Measurements from ENCODE around the gene NT5C2.
A peak's percentile ranks its signal among the peaks of the same experiment; 100 is the strongest.
"Not testable (repeated sequence)": the region's sequence is repeated elsewhere in the genome, so short reads cannot be mapped to it uniquely, and the experiment has no call there.

The NT5C2 gene

DNA sequence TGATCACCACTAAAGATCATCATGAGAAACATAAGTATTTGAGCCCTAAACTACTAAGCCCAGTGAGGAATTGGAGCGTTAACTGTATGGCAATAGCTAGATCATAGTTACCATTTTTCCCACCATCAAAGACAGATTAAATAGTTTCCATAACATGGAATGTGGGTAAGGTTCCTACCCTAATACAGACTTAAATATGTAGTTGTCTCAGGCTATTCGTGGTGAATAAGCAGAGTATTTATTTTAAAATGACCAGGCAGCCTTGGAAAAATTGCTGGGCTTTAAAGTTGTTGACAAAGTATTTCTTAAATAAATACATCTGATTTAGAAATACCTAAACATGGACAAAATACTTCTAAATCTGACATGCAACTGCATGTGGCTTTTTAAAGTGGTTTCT is 106.8 kb downstream of the NT5C2 start:
- no peak for DNase-seq (ENCODE audit: low spot score)

DNA sequence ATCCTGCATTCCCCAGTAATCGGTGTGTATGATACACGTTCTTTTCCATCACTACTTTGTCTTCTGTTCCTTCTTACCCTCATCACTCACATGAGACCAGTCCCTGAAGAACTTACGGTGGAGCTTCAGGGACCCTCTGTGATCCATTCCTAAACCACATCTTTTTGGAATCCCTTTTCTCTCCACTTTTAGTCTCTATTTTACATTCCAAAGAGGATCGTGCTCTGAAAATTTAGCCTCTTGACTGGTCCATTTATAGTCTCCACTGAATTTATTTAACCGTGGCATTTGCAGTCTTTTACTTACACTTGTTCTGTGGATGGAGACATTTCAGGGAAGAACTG is 109.1 kb downstream of the NT5C2 start:
- DNase-seq (ENCODE audit: low spot score), result no peak

DNA sequence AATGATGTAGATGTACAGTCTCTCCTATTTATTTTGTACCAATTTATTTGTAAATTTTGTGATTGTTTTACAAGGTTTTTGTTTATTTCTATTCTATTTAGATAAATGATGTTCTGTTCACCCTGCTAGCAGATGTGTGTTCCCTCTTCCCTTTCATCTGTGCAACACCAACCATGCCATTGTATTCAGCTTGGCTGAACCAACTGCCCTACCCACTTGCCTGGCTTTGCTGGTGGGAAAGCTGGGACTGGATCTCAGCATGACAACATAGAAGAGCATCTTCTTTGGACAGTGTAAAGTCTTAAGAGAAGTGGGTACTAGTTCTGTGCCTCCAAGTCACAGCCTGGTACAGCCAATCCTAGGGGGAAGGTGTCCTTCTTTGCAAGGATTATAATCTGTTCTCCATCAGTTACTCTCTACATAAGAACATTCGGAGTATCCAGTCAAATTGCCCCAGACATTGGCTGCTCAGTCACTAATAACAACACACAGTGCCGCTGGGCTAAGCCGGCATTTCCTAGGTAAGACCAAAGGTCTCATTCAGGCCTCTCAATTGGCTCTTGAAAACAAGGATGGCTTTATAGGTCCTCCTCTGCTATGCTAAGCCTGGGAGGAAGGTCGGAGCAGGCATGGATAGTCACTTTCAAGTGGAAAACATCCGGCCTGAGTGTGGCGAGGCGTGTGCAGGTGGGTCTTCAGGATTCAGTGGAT is 109.7 kb downstream of the NT5C2 start:
- DNase-seq (ENCODE audit: low spot score), result no peak

DNA sequence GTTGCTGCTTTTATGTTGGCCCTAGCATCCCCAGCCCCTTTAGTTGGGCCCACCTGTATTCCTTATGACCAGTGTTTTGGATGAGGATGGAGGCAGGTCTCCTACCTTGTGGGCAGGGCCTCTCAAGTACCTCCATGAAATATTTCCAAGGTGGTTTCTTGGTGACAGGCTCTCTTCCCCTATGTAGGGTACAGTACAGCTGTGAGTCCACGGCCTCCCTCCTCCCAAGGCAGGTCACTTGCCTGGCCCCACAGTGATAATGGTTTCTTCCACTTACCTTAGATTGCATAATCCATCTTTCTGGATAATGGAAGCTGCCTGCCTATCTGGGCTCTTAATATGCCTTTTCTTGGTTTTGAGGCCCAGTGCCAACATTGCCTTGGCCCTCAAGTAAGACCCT is 110.4 kb downstream of the NT5C2 start:
- DNase-seq (ENCODE audit: low spot score), result no peak

DNA sequence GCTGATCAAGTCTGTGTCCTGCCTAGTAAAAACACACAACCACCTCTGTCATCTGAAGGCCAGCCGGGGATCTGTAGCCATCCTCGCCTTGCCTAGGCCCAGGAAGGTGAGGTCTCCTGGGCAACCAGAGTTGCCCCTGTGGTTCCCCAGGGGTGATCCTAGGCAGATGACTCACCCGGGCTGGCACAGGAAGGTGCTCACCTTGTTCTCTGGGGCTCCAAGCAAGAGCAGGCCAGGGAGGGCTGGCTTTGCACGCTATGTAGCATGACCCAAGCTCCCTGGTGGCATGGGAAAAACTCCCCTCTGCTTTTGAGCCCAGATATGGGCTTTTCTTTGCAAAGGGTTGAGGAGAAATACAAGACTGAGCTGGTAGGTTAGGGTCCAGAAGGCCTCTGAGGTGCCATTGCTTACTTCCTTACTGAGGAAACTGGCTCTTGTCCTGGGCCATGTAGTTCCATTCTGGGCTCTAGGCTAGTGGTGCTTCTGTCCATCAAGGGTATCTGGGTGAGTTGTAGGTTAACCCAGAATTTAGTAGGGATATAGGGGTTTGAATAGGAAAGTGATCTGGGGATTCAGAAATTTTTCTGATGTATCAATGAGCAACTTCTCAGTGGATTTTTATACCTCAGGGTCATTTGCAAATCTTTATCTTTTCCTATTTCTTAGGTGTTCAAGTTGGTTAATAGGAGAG is 112.0 kb downstream of the NT5C2 start:
- no peak for DNase-seq (ENCODE audit: low spot score)

DNA sequence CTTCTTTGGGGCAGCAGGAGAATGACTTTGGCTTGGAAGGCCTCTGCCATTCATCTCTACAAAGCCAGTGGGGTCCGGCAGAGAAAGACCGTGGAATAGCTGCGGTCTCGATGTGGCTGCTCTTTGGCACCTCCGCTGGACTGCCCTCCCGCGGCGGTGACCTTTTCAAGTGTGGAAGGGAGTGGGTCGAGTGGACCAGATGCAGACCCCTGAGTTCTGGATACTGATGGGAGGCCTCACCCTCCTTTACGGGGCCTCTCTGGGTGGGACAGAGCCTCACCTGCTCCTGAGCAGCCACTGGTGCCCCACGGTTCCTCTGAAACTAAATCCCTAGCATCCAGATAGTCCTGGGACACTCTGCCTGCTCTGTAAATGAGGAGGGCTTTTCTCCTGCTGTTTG is 113.1 kb downstream of the NT5C2 start:
- no peak for DNase-seq (ENCODE audit: low spot score)

DNA sequence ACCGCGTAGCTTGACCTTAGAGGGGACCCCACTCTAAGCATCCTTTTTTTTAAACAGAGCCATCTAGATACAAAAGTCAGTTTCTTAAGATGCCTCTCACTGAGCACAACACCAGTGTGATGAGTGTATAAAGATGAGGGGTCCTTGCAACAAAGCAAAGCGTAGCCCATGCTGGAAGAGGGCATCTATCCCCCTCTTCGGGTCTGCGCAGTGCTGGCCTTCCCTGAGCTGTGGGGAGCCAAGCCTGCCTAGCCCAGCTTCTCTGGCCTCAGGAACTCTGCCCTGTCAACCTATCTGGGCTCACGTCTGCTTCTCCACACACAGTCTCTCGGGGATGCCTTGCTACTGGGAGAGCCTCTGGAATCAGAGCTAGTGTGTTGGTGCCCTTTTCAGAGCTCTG is 114.0 kb downstream of the NT5C2 start:
- no peak for DNase-seq (ENCODE audit: low spot score)

DNA sequence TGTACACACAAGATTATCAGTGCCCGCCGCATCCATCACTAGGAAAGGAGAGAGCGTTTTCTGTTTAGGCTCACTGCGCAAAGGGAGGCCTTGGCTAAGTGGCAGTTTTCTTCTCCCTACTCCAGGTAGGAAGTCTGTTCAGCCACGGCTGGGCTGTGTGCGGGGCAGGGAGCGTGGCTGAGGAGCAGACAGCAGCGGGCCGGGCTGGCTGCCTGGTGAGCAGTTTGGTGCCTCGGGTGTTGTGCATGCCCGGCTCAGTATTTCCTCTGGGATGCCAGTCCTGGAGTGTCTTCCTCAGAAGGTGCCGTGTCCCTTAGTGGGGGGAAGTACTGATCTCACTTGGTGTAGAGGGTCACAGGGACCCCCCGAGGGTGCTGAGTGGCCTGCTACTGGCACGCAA is 114.4 kb downstream of the NT5C2 start:
- DNase-seq (ENCODE audit: low spot score), result no peak

DNA sequence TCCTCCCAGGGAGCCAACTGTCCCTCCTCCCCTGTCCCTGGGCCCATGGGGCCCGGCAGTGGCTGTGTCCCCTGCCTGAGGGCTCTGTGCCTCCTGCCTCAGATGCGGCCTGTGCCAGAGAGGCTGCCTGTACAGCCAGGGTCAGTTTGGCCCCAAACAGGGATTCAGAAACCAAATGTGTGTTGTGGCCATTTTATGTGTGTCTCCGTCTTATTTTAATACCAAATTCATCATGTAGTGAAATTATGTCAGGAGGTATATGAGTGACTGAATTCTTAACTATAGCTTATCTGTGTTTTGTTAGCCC is 114.8 kb downstream of the NT5C2 start:
- no peak for DNase-seq (ENCODE audit: low spot score)

DNA sequence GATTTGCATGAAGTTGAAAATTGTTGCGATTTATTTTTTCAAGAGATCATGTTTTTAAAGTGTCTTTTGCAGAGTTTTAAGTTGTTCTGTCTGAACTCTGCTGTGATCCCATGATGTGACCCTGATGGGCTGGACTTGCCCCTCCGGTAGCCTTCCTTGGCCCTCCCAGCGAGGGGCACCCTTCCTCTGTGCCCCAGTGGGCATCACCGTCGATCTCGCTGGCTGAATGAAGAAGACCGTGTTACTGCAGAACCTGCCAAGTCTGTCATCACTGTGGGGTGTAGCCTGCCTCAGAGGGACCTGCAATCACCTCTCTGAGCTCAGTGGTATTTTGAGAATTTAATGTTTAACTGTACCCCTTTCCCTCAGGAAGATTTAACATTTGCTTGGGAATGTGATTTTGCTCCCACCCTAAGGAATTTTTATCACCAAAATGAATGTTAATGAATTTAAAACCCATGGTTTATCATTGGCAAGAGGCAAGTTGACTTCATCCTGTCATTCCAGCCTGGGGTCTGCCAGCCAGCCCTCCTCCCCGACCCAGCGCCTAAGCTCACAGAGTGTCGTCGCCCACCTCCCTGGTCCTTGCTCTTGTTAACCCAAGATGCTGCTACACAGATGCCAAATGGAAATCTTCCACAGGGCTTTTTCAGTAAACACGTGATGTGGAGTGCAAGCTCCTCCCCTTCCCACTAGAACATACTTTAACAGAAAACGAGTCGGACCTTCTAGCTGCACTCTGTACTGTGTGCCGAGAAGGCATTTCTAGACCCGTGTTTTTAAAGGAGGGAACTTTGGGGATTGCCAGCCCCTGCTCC is 115.4 kb downstream of the NT5C2 start:
- DNase-seq (ENCODE audit: low spot score), result no peak

DNA sequence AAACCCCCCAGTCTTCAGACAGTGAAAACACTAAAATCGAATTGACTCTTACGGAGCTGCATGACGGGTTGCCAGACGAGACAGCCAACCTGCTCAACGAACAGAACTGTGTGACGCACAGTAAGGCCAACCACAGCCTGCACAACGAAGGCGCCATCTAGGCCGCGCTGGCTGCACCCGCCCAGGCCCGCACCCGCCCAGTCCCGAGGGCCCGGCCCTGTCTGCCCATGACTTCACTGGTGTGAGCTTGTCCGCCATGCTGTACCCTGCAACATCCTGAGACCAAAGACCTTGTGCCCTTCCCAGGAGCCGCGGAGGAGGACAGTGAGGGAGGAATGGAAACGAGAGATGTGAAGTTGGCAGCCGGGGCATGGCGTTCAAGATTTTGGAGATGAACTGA is 116.1 kb downstream of the NT5C2 start:
- DNase-seq (ENCODE audit: low spot score), result no peak

DNA sequence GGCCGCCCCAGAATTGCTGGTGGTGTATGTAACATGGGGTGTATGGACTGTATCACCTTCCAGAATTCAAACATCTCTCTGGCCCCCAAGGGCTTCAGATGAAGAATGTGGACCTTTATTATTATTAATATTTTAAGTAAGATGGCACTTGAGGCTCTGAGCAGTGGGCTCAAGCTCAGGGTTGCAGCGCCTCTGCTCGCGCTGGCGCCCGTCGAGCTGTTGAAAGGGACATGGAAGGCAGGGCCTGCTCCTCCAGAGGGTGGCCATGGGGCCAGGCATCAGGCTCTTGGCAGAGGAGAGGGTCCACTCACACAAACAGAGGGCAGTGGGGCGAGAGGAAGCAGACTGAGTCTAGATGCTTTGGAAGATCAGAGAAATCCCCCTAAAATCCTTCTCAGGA is 120.2 kb downstream of the NT5C2 start:
- DNase-seq (ENCODE audit: low spot score), result no peak

DNA sequence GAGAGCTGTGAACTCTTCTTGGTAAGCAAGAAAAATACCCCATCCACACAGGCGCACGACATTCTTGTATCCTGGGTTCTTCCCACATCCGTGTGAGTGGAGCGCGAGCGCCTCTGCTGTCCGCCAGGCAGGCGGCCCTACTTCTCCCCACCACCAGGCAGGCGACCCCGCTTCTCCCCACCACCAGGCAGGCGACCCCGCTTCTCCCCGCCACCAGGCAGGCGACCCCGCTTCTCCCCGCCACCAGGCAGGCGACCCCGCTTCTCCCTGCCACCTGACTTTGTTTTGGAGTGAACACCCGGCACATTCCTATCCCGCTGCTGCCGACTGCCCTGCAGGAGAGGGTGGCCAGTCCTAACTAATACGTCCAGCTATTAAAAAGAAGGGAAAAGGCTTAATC is 120.8 kb downstream of the NT5C2 start:
- DNase-seq (ENCODE audit: low spot score), result no peak

DNA sequence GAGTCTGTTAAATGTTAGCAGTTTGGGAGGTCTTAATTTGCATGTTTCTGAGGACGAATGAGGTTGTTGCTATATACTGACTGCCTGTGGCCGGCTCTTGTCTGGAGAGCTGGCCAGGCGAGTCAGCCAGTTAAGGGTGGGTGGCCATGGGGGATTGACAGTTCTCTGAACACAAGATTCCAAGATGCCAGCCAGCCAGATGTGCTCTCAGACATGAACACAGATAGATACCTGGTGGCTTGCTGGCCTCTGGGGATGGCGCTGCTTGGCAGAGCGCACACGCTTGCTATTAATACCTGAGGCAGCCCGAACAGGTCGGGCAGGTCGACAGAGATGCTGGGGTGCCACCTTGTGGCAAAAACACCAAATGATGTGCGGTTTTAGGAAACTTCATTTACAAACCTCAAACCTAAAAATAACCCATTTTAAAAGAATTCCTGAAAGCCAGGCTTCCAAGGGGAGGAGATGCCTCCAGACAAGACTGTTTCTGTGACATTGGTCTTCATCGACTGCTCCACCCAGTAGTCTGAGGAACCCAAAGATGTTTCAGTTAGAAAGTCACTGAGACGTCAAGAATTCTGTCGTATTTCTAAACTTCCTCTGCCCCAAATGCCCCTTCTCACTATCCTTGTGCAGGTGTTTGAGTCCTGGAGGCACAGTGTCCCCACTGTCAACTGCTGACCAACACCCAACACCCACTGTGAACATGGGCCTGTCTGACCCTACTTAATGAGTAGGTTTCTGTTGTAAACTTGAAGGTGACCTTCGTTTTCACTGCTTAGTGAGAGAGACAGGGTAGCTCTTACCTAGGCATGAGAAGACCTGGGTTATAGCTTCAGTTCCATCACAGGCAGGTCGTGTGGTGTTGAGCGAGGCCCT is 123.4 kb downstream of the NT5C2 start:
- peak; percentile 77 for DNase-seq (ENCODE audit: low spot score)

DNA sequence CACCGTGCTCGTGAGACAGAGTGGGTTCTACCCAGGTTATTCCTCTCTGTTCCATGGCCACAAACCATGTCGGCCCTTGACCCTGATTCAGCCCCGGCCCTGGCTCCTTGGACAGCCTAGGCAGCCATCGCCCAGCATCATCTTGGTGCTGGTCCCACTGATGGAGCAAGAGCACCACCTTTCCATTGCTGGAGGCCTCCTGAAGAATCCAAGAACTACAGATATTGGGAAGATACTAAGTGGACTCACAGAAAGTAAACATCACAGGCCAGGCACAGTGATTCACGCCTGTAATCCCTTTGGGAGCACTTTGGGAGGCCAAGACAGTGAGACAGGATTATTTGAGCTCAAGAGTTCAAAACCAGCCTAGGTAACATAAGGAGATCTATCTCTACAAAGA is 125.1 kb downstream of the NT5C2 start:
- DNase-seq (ENCODE audit: low spot score), result no peak

DNA sequence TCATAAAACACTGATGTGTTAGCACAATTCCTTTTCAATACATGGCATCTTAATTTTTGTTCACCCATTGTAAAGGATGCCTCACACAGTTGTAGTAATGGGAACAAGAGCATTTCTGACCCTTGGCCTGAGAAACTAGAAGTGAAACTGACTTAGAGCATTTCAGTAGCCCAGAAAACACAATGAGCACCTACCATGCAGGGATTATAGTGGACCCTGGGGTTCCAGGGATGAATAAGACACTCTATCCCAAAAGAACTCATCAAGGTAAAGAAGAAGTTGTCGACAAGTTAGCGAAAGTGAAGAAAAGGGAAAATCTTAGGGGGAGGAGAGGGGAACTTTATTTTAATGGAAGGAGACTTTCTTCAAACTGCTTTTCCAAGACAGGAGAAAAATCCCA is 125.6 kb downstream of the NT5C2 start:
- no peak for DNase-seq (ENCODE audit: low spot score)

DNA sequence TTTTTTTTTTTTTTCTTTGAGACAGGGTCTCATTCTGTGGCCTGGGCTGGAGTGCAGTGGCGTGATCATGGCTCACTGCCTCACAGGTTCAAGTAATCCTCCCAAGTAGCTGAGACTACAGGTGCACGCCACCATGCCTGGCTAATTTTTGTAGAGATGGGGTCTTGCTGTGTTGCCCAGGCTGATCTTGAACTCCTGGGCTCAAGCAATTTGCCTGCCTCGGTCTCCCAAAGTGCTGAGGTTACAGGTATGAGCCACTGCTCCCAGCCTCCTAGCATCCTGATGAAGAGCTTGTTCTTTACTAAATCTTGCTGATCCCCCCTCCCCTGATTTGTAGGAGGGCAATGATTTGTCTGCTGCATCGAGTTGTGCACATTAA is 126.0 kb downstream of the NT5C2 start:
- DNase-seq (ENCODE audit: low spot score), result not testable (repeated sequence)

DNA sequence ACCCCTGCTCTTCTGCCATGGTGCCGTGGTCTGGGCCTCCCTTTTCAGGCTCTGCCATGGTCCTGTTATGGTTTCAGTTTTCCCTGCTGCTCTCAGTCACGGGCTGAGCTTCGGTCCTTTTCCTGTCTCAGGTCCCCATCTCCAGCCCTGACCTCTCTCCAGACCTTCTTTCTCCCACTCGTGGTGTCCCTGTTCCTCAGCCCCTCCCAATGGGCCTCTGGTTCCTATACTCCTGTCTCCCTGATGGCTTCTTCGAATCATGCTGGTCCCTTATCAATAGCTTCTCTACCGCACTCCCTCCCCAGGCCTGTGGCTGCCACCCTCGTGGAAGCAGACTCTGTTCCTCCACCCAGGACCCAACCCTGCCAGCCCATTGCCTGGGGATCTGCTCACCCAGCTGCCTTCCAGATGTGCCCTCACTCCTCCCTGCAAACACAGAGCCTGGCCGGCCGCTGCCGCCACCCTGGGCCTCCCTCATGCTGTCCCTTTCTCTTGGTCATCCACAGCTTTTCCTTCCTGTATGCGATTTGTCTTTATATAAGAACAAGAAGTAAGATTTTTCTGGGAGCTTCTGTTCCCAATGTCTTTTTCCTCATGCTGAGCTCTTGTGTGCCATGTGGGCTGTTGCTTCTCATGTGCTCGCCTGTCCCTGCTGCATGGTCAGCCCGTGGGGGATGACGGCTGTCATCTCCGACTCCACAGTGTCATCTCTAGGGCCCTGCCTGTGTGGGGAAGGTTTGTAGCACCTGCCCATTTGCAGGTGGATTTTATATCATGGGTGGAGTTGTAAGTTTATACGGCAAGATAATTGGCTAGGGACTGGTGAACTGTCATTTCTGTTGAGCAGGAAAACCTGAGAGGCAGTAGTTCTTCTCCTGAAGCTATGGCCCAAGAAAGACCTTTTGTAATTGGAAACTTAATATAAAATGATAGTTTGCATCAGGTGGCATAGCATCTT is 126.7 kb downstream of the NT5C2 start:
- DNase-seq (ENCODE audit: low spot score), result no peak

DNA sequence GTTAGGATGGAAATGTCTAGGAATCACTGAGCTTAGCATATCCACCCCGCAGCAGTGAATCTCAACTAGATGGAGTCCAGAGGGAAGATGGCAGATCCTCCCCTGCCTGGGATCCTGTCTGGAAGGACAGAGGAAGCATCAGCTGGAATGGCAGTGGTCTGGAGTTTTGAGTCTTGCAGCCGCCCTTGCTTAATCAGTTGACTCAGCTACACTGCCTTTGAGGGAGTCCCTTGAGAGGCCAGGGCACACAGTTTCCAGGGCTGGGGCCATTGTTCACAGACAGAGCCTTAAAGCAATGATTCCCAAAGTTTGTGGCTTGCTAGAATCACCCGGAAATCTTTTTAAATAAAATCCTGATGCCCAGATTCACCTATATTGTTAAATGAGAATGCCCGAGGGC is 128.1 kb downstream of the NT5C2 start:
- DNase-seq (ENCODE audit: low spot score), result no peak

DNA sequence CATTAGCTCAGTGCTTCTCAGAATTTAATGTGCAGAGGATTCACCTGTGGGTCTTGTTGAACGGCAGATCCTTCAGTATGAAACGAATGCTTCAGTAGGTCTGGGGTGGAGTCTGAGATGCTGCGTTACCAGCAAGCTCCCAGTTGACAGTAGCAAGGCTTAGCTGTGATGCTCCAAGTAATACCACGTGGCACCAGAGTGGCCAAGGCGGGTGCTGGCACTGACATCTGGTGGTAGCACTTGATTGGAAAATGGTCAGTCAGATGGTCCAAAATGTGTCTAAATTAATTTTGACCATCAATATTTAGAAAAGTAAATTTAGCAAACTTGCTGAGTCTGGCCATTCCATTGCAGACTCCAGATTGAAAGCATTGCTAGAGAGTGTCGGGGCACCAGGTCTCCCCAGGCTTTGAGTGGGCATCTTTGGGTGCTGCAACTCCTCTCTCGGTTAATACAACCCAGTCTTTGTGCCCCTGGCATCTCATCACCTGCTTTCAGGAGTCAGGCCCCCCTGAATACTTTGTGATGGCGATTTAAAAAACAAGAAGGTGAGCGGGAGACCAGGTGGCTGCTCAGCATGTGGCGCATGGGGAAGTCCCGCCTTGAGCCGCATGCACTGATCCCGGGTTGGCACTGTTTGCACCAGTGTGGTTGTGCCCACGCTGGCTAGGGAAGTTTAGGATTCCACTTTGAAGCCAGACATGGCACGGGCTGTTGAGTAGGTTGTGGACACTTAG is 130.1 kb downstream of the NT5C2 start:
- DNase-seq (ENCODE audit: low spot score), result peak; percentile 25

DNA sequence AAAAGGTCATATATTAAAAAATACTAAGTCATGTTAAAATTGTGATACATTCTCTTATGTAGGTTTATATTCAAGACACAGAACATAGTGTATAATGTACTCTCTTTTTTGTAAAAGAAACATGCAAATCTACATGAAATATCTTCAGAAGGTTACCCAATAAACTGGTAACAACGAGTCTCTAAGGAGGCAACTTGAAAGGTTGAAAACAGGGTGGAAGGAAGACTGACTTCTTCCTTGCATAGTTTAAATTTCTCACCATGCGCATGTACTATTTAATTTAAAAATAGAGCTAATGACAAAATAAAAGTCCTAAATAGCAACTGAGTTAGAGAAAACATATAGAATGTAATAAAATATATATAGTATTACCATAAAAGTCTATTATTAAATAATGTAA is 132.5 kb downstream of the NT5C2 start:
- no peak for DNase-seq (ENCODE audit: low spot score)
